ENCODE results near the gene CYP4F12. TPM values are rescaled to one million over a fixed set of nuclear protein-coding genes. Genes with fewer than 3 reads are reported as not detected.
A peak's percentile ranks its signal among the peaks of the same experiment; 100 is the strongest.

CYP4F12 gene
- polyA plus RNA-seq, 1 donor (not counting 4 experiments of a cell fraction or from before 2014, with no cell fraction given) = 2.0 TPM

DNA sequence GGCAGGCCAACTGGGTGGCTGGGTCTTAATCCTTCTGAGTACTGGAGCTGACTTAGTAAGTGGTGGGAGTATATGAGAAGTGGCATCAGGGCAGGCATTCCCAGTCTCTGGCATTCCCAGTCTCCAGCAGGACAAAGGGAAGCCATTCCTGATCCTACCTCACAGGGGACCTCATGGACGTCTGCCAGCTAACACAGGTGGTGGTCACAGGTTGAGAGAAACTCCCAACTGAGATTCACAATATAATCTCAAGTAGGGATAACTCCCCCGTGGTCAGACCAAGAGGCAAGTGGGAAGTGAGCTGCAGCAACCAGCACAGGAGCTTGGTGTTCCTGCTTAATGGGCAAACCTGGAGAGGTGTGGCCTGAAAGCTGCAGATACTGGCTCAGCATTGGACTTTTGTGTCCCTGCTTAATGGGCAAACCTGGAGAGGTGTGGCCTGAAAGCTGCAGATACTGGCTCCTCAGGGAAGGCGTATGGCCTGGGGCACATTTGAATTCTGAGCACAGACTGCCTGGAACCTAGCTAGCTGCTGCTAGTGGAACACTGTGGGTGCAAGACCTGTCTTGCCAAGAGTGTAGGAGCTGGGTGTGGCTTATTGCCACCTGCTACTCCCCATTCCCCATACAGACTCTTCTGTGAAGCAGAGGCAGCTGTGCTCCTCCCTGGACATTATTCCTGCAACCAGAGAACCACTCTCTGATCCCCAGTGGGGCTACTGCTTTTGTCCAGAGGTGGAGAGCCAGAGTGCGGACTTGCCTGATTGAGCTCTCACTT, 29.1 kb downstream of the CYP4F12 start:
- DNase-seq (ENCODE audit: low read depth, low spot score) (peak; percentile 17), FAIRE-seq (no peak)
- H3K9me3 ChIP-seq (ENCODE audit: control insufficient read depth, low read depth, low read length) = no peaks in the 10 kb centered on the region
- no peaks in the 10 kb centered on the region for H4K20me1 ChIP-seq (ENCODE audit: control insufficient read depth, extremely low read depth, insufficient read depth, low read length)
- H3K4me2 ChIP-seq (ENCODE audit: control insufficient read depth, extremely low read depth, insufficient read depth, low read depth, low read length) = no peak overlapping the region
- H2AFZ ChIP-seq (ENCODE audit: control insufficient read depth, low read length) = no peak overlapping the region
- H3K4me3 ChIP-seq (ENCODE audit: control insufficient read depth in 2 of 3, extremely low read depth in 1 of 3, insufficient read depth in 2 of 3, low read depth in 1 of 3, low read length in 3 of 3) = no peak overlapping the region
- no peaks in the 10 kb centered on the region for H3K79me2 ChIP-seq (ENCODE audit: control insufficient read depth, insufficient read depth, low read length)
- H3K9ac ChIP-seq (ENCODE audit: control insufficient read depth, extremely low read depth, insufficient read depth, low read length) = no peak overlapping the region
- H3K36me3 ChIP-seq (ENCODE audit: control insufficient read depth in 2 of 2, extremely low read depth in 1 of 2, insufficient read depth in 2 of 2, low read length in 2 of 2) = no peaks in the 10 kb centered on the region
- no peak for TF ChIP-seq EZH2 (IDR thresholded peaks at IDR 0.05; ENCODE audit: low read length)
- TF ChIP-seq, protein P1, sequence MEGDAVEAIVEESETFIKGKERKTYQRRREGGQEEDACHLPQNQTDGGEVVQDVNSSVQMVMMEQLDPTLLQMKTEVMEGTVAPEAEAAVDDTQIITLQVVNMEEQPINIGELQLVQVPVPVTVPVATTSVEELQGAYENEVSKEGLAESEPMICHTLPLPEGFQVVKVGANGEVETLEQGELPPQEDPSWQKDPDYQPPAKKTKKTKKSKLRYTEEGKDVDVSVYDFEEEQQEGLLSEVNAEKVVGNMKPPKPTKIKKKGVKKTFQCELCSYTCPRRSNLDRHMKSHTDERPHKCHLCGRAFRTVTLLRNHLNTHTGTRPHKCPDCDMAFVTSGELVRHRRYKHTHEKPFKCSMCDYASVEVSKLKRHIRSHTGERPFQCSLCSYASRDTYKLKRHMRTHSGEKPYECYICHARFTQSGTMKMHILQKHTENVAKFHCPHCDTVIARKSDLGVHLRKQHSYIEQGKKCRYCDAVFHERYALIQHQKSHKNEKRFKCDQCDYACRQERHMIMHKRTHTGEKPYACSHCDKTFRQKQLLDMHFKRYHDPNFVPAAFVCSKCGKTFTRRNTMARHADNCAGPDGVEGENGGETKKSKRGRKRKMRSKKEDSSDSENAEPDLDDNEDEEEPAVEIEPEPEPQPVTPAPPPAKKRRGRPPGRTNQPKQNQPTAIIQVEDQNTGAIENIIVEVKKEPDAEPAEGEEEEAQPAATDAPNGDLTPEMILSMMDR (optimal IDR thresholded peaks at IDR 0.05 in 1 of 3, IDR thresholded peaks at IDR 0.05 in 1 of 3, conservative IDR thresholded peaks at IDR 0.05 in 1 of 3; ENCODE audit: extremely low read depth in 1 of 3, insufficient read depth in 2 of 3, low read length in 3 of 3) = no peak
- dilution Hi-C loops (cut with MboI; ENCODE audit: extremely low pct_ligation_motif_present, low sequenced_read_pairs) = no loop called here
- peaks cover 9% of the 10 kb centered on the region for H3K27me3 ChIP-seq (ENCODE audit: control insufficient read depth, extremely low read depth, insufficient read depth, low read length)
- no peak overlapping the region for H3K27ac ChIP-seq (ENCODE audit: control insufficient read depth, insufficient read depth, low read length)
- H3K4me1 ChIP-seq (ENCODE audit: control insufficient read depth, extremely low read depth, insufficient read depth, low read length) = peaks cover 4% of the 10 kb centered on the region
- H3K9me1 ChIP-seq (ENCODE audit: control insufficient read depth, extremely low read depth, insufficient read depth, low read length) = no peaks in the 10 kb centered on the region

DNA sequence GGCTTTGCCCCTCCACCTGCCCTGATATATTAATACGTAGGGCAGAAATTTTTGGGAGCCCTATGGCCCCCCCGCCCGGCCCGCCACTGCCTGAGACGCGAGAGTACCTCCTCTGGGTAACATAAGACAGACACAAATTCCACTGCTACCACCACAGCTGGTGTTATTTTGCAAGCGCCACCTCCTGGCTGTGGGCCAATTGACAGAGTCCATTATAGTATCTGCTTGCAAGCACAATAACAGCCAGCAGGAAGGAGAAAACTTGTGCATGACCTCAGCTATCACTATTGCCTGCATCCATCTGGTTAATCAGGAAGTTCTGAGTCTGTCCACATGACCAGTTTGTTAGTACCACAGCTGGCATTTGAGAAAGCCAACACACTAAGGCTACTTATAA, 29.6 kb downstream of the CYP4F12 start:
- TF ChIP-seq, protein P1 (optimal IDR thresholded peaks at IDR 0.05 in 1 of 3, IDR thresholded peaks at IDR 0.05 in 1 of 3, conservative IDR thresholded peaks at IDR 0.05 in 1 of 3; ENCODE audit: extremely low read depth in 1 of 3, insufficient read depth in 2 of 3, low read length in 3 of 3) = no peak
- no peak for TF ChIP-seq EZH2 (IDR thresholded peaks at IDR 0.05; ENCODE audit: low read length)
- Histone ChIP-seq H3K27me3 (ENCODE audit: control insufficient read depth, extremely low read depth, insufficient read depth, low read length) (peaks cover 9% of the 10 kb centered on the region), H3K9me1 (ENCODE audit: control insufficient read depth, extremely low read depth, insufficient read depth, low read length) (no peaks in the 10 kb centered on the region), H4K20me1 (ENCODE audit: control insufficient read depth, extremely low read depth, insufficient read depth, low read length) (no peaks in the 10 kb centered on the region), H3K4me3 (ENCODE audit: control insufficient read depth in 2 of 3, extremely low read depth in 1 of 3, insufficient read depth in 2 of 3, low read depth in 1 of 3, low read length in 3 of 3) (no peak overlapping the region), H2AFZ (ENCODE audit: control insufficient read depth, low read length) (no peak overlapping the region), H3K79me2 (ENCODE audit: control insufficient read depth, insufficient read depth, low read length) (no peaks in the 10 kb centered on the region), H3K27ac (ENCODE audit: control insufficient read depth, insufficient read depth, low read length) (no peak overlapping the region), H3K9ac (ENCODE audit: control insufficient read depth, extremely low read depth, insufficient read depth, low read length) (no peak overlapping the region), H3K4me1 (ENCODE audit: control insufficient read depth, extremely low read depth, insufficient read depth, low read length) (peaks cover 4% of the 10 kb centered on the region), H3K36me3 (ENCODE audit: control insufficient read depth in 2 of 2, extremely low read depth in 1 of 2, insufficient read depth in 2 of 2, low read length in 2 of 2) (no peaks in the 10 kb centered on the region), H3K9me3 (ENCODE audit: control insufficient read depth, low read depth, low read length) (no peaks in the 10 kb centered on the region), H3K4me2 (ENCODE audit: control insufficient read depth, extremely low read depth, insufficient read depth, low read depth, low read length) (no peak overlapping the region)
- peak; percentile 21 for DNase-seq (ENCODE audit: low read depth, low spot score)
- dilution Hi-C loops (cut with MboI; ENCODE audit: extremely low pct_ligation_motif_present, low sequenced_read_pairs) = no loop called here
- FAIRE-seq = peak; percentile 77

Data from keratinocyte (primary cell).